Mammary epithelial cell (primary cell): ENCODE measurements around the gene CA10.

Source experiments
- CTCF ChIP-seq, 2 donors: IDR thresholded peaks in 1 of 2; conservative IDR thresholded peaks in 1 of 2; 2 replicates each; pipeline ENCODE4 v1.5.1; 2011 to 2012; ENCODE audit warnings: inconsistent platforms in 2 of 2, low read length in 2 of 2, mild to moderate bottlenecking in 2 of 2, control low read depth in 1 of 2, low read depth in 1 of 2; ENCODE audit not compliant: insufficient read depth in 1 of 2; ENCODE audit errors: extremely low read depth in 1 of 2
- EZH2 ChIP-seq: IDR thresholded peaks from 2 replicates; pipeline ENCODE4 v1.6.1; 2012; ENCODE audit warnings: low read length, inconsistent platforms, borderline replicate concordance

DNA sequence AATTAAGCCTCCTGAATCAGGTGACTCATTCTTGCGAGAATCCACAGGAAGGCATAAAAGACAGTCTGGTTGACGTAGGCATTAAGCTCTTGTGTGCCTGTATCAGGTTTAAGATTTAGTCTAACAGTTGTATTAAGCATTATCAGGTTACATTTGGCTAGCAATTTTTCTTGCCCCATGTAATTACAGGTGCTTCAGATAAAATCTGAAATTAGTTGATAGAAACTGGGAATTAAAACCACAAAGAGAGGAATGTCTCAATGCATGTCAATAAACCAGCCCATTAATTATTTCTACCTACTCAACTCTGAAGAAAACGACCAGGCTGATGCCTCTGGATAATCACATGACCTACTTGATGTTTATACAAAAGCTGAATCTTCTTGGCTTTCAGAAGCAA is 217.2 kb downstream of the CA10 start:
- no peak for TF ChIP-seq CTCF (conservative IDR thresholded peaks at IDR 0.05 in 1 of 2, IDR thresholded peaks at IDR 0.05 in 1 of 2; ENCODE audit: extremely low read depth in 1 of 2, insufficient read depth in 1 of 2, low read depth in 1 of 2, low read length in 2 of 2)
- TF ChIP-seq EZH2 = no peak
